Stimulated activated CD4-positive, alpha-beta T cell treated with anti-CD3 and anti-CD28 coated beads, TNF-alpha, amount 100 ng/mL, for 24 hours (primary cell): ENCODE measurements around the gene HLA-DMA.
"Not testable (repeated sequence)": the region's sequence is repeated elsewhere in the genome, so short reads cannot be mapped to it uniquely, and the experiment has no call there.

Experiments
- DNase-seq, 3 experiments: peaks; one replicate each; pipeline ENCODE4 v3.0.0-alpha.2; 2020; ENCODE audit warnings: low read depth in 3 of 3

The HLA-DMA gene

DNA sequence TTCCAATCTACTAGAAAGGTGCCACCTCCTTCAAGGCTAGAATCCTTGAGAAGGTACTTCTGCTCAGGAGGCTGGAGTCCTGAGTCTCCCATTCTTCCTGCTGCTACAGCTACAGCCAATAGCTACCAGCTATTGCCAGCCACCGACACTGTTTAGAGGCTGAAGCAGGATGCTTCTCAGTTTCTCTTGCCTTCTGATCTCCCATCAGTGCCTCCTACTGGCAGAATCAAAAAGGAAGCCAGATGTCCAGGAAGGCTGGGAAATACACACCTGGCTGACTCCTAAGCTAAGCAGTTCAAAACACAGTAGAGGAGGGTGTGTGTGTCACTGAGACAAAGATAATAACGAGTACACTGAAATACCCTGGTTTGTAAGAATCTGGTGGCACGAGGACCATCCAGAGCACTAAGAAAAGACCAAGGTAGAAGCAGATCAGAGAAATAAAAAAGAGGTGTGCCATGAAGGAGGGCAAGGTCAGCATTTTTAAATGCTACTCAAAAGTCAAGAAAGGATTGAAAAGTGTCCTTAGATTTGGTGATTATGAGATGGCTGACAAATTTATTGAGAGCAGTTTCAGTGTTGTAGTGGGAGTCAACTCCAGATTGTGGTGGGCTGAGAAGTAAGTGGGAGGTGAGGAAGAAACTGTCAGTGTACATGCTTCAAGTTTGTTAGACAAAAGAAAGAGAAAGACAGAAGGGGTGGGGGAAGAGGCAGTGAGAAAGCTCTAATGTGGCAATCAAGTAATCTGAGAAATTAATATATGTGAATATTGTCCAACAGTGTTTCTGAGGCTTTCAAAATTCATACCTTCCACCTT is 2.3 kb upstream of the HLA-DMA start:
- DNase-seq: no peak

DNA sequence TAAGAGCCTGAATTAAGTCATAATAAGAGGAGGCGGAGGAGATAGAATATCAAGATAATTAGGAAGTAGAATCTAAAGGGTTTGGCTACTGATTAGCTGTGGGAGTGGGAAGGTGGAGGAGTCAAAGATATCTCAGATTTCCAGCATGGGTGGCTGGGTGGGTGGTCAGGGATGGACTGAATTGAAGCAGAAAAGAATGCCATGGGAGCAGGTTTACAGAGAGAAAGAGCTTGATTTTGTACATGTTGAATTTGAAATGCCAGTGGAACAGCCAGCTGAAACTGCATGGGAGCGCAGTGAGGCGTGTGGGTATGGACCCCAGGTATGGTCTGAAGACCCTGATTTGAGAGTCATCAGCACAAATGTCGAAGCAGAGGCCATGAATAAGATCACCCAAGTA is 1.4 kb upstream of the HLA-DMA start:
- no peak for DNase-seq

DNA sequence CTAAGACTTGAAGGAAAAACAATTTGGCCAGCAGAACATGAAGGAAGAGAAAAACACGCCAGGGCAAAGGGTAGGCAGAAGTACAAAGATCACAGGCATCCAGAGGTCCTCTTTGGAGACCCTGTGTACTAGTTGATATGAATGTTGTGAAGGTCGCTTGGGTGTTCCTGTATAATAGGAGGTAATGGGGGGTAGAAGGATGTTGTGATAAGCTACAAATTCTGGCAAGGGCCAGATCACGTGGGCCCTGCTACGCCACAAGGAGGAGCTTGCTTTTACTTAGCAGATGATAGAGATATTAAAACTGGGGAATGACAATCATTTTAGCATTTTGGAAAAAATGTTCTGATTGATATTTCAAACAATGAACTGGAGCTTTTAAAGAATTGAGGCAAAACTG is 878 bp upstream of the HLA-DMA start:
- no peak for DNase-seq

DNA sequence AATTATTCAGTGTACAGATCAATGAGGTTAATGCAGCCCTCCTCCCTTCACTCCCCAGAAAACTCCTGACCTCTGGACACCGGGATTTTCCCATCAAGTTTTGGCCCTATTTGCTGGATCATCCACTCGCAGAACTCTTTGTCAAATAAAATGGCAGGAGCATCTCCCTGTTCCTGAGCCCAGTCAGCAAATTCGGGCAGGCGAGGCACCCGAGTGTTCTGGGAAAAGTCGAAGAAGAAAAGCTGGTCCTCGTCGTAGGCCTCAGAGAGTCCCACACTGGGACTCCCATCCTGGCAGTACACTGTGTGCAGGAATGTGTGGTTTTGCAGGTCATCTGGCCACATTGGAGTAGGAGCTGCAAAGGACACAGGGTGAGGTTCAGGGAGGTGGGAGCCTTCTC is 2.4 kb downstream of the HLA-DMA start:
- no peak for DNase-seq

DNA sequence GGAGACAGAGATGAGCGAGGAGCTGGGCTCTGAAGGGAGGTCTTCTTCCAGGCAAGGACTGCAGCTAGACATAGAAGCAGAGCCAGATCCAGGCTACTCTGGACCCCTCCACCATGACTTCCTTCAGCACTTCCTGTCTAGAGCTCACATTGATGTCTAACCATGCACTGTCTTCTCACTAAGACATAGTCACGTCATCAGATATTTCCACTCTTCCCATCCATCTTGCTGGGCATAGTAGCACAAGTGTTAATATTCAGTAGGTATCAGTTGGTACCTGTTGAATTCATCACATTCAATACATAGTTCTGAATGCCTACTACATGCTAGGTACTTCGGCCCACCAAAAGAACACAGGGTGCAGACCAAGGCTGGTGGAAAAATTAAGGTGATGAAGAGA is 2.9 kb downstream of the HLA-DMA start:
- DNase-seq: no peak

DNA sequence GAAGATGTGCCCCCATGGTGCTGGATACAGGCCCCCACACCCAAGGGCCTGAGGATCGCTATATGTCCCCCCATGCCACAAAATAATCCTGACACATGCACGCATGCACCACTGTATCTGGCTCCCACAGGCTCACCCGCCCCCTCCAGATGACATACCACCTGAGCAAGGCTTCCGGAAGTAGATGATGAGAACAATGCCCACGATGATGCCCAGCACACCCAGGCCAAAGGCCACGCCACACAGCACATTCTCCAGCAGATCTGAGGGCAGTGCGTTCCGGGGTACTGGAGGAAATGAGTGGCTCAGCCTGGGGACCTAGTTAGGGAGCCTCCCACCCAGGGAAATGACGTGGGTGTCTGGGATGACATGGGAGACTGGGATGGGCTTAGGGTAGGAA is 3.8 kb downstream of the HLA-DMA start:
- DNase-seq: no peak

DNA sequence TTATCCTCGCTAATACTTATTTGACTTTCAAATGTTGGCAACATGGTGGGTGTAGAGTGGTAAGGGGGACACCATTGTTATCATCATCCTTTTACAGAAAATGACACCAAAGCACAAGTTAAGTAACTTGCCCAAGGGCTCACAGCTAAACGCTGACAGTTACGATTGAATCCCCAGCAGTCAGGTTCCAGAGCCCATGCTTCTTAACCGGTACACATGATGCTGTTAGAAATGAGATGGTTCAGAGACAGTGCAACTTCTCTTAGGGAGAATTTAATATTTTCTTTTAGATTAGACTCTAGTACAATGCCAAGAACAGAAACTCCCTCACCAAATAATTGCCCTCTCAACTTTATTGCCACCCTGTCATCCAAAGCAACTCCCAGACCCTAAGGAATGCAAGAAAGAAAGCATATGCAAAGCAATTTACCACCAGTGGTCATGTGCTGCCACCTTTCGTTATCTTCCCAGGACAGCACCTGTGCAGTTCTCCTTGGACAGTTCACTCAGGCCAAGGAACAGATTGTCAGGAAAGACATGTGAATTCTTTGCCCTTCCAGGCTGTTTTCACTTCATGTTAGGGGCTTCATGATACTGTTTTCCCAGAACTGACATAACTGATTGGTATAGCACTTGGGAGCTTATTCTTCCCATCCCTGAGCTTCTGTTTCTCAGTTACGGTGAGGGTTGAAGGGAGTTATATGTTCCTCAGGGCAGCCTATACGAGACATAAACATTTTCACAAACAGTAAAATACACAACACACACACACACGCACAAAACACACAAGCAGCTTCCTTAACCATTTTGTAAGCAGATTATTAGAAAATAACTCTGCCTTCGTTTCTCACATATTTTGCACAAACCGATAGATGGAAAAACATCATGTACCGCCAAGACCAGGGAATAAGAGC is 5.1 kb downstream of the HLA-DMA start:
- no peak for DNase-seq

DNA sequence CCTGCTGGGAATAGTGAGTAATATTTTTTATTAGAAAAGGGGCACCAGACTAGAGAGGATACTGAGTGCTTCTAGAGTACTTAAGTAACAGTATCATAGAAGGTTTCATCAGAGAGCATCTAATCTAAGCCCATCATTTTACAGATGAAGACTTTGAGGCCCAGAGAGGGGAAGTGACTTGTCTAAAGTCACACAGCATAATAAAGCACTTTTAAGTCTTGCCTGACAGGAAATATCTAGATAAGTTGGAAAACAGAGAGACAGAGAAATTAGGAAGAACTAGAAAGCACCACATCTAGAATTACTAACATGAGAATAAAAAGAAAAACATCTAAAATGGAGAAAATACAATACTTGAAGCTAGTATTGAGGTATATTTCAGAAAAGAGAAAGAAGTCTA is 6.0 kb downstream of the HLA-DMA start:
- no peak for DNase-seq

DNA sequence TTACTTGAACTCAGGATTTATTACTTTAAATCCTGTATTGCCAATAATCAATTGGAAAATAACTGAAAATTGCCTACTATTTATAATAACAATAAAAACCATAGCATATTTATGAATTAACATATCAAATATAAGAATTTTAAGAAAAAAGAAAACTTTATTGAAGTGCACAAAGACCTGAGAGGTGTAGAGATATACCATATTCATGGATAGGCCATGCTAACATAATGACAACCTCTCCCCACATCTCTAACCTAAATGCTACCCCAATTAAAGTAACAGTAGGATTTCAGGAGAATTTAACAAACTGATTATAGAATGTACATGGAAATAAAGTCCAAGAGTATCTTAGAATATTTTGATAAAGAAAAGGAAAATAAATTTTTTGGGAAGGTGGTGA is 6.9 kb downstream of the HLA-DMA start:
- DNase-seq: no peak

DNA sequence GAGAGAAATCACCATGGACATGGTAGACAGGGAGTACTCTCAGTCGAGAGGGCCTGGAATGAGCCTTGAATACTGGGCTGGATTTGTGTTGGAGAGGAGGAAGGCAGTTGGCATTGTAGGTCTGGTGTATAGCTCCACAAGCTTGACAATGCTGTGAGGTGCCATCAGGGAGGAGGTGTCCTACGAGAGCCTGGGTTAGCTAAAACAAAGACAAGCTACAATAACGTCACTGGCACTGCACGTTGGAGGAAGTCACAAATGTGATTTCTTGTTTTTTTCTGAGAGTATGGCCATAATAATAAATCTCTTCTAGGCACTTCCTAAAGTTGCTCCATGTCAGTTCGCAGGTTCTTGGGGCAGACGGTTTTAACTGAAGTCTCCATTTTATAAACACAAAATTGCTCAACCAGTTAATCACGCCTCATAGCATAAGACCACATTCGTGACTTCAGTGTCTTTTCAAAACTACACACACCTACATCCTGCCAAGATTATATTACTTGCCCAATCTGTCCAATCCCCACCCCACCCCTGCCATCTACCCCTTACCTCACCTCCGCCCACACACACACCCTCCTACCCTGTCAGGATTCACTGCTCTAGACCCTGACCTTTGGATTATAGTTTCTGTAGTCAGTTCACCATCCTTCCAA is 7.7 kb downstream of the HLA-DMA start:
- DNase-seq: no peak

DNA sequence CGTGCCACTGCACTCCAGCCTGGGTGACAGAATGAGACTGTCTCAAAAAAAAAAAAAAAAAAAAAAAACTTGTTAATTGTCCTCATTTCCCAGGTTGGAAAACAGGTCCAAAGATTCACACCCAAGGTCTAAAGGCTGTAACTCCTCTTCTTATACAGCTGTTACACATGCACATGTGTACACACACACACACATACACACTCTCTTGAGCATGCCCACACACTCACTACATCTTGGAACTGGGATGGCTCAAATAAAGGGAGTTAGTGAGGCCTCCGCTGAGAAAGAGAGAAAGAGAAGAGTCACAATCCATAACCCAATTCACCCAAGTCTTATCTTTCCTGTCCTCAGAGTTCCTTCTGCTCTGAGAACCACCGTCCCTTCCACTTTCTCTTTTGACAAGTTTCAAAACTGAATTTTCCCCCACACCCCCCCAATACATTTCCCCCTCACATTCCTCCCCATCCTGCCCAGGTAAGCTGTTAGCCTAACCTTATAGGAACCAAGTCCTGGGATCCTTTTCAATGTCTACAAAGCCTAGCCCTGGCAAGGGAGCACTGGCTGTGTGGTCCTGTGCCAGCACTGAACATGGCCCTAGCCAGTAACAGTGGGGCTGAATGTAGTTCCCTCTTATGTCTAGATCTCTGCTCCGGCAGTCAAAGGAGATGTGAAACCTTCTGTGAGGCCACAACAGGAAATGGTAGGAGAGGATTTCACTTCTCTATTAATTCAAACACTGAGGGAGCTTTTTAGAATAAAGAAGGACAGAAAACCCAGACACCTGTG is 8.8 kb downstream of the HLA-DMA start:
- no peak for DNase-seq

DNA sequence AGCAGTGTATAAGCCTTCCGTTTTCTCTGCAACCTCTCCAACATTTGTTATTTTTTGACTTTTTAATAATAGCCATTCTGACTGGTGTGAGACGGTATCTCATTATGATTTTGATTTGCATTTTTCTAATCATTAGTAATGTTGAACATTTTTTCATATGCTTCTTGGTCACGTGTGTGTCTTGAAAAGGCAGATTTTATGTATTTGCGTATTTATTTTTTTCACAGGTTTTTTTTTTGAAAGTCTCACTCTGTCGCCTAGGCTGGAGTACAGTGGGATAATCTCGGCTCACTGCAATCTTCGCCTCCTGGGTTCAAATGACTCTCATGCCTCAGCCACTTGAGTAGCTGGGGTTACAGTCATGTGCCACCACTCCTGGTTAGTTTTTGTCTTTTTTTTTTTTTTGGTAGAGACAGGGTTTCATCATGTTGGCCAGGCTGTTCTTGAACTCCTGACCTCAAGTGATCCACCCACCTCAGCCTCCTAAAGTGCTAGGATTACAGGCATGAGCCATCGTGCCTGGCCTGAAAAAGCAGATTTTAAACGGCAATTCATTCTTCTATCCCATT is 10.3 kb downstream of the HLA-DMA start:
- not testable (repeated sequence) for DNase-seq

DNA sequence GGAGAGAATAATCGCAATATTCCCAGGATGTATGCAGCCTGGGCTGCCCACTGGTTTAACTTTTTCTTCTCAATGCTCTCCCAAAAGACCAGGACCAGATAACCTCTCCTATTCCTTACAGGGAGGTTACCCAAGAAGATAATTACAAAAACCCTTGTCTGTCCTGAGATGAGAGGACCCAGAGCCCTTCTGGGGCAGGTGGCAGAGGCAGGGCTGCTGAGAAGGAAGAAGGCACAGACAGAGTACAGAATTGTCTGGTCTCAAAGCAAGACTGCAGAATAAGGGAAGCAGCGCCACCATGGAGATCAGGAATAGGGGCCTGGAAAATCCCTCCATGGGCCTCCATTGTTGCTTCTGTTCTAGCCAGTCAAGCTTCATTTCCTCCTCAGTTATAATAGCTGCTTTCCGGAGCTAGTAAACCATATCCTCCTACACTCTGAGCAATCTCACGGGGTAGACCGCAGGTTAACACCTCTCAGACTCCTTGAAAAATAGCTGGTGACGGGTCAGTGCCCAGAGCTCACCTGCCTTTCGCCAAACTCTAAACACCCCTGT is 11.6 kb downstream of the HLA-DMA start:
- no peak for DNase-seq

DNA sequence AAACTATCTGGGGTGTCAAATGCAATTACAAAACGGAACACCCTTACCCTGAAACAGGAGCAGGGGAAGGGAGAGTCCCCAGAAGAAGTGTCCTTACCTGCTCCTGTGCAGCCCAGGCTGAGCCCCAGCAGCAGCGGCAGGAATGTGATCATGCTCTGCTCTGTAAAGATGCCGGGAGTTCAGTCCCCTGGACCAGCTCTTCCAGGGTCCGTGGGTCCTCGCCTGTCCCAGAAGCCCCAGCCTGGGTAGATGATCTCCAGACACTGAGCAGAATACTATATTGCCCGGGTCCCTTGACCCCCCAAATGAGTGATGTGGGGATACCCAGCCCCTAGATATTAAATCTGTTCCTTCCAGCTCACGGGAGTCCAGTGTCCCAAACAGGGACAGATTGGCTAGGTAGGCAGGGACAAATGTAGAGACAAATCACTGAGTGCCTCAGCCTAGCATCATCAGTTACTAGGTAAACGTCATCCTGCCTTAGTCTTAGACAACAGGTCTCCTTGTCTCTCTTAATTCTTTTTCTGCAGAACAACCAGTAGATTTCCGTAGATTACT is 12.2 kb downstream of the HLA-DMA start, which contains the start of gene HLA-DMB:
TSS of gene HLA-DMB (minus strand) at position 373 of the 558 bp plus-strand sequence. CDS start at position 152, 221 bp downstream.
- peak in 1 of 3 experiments; percentile 45 for DNase-seq

DNA sequence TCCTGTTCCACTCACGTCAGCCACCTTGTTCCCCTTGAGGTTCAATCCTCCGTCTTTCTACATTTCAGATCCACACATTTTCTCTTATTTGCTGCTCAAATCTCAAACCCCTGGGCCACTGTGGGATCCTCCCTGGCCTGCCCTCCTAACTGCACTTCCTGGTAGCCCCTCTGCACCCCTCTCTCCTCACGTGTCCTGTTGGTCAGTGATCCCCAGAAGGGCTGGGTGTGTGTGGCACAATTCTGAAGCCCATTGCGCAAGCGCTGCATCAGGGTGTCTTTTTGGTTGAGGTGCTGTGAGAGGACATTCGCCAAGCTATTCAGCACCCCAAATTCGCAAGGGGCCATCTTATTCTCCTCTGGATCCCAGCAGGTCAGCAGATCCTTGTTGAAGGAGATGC is 14.4 kb downstream of the HLA-DMA start:
- no peak for DNase-seq

DNA sequence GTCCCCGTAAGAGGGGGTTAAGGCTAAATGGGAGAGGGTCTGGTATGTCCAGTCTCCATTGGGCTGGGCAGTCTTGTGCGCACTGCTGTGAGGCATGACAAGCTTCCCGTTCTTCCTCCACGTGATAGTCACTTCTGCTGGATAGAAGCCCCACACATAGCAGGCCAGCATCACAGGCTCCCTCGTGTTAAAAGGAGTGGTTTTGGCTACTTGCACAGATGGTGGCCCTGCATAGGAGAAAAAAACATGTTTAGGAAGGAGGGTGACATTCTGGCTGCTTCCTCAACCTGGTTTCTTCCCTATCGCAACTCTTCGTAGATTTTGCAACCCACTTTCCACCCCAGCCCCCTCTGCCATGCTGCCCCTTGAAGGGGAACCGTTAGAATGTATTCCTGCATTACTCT is 15.7 kb downstream of the HLA-DMA start:
- DNase-seq: no peak

DNA sequence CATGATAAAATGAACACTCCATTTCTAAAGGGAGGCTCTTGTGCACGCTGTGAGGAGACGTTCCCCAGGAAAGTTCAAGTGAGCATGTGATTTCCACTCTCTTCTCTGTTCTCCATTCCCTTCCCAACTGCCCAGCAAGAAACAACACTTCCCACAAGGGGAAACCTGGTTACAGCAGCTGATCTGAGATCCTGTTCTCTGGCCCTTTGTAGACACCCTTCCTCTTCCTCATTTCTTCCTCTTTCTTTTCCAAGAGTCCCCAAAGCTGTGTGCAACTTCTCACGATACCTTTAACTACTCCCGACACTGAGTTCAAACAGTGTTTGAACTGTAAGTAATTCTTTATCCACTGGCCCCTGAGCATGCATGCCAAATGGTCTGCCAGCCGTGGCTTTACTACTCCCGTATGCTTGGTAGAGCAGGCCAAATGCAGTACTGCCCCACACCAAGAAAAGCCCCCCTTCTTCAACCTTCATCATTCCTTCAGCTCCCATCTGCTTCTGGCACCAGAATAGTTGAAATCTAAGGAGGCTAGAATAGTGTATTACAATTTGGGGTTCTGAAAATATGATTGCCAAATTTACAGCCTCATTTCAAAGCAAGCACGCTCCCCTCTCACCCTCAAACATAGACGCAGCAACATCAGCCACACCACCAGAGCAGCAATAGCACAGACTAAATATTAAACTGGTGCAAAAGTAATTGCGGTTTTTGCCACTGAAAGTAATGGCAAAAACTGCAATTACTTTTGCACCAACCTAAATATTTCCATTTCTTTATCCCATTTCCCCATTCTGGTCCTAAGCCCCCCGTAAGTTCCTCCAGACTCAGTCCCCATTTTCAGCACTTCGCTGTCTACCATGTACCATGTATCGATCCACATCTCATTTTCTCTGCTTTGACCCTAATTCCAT is 16.4 kb downstream of the HLA-DMA start:
- no peak for DNase-seq

DNA sequence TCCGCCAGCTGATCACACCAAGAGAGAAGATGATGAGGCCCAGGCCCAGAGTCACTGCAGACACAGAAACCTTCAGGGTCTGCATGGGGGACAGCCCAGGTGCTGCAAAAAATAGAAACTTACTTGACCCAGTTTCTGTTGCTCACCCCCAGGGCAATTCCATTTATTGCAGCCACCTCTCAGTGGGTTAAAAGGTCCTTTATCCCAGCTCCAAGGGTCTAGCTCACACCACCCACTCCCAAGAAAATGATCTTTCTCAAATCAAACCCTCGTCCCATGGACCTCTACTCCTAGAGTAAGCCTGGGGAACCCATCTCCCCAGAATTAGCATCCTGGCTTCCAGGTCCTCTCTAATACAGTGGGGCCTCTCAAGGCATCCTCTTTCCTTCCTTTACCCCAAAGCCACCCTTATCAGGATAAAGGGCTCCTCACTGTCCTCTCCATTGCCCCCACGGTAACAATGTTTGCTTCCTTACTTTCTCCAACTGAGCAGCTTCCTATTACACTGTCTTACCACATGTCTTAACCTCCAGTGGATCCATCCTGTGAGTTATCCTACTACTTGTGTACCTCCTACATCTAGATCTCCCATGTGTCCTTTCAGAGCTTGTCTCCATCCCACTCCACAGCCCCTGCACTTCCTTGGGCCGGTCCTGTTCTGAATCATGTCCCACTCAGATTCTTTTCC is 17.2 kb downstream of the HLA-DMA start:
- no peak for DNase-seq

DNA sequence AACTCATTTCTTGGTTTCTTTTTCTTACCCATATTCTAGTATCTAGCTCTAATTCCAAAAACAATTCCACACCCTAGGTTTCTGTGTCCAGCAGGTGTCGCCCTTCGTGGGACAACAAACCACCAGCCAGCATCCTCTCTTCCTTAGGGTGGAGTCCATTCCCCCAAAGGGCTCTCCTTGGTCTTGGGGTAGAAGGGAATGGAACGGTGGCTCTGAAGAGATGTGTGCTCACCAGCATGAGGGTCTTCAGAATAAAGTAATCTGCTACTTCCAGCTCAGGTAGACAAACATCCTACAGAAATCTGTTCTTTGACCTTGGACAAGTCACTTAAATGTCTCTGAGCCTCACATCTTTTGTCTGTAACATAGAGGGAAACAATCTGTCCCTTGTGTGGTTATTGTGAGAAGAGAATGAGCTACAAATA is 19.2 kb downstream of the HLA-DMA start:
- peak; percentile 51 to 76 (median 70) for DNase-seq
